Vagina (tissue), 2 donors: Measurements from ENCODE around the gene PASK.

ENCODE experiments used
- POLR2A ChIP-seq, 2 donors: fragments of 450-650 bp; IDR thresholded peaks; one replicate each; pipeline ENCODE4 v1.6.1; 2017; ENCODE audit warnings: antibody characterized with exemption in 2 of 2, mild to moderate bottlenecking in 2 of 2, moderate library complexity in 2 of 2
- POLR2AphosphoS5 ChIP-seq, 2 donors: sonication (generic); formaldehyde crosslinking; IDR thresholded peaks; one replicate each; pipeline ENCODE4 v1.9.0; 2017; ENCODE audit warnings: antibody characterized with exemption in 2 of 2, mild to moderate bottlenecking in 2 of 2, low read depth in 1 of 2; ENCODE audit not compliant: insufficient read depth in 1 of 2
- TF ChIP-seq, protein P1 (sequence below), 3 experiments: fragments of 450-650 bp in 2 of 3; fragments of 200-600 bp in 1 of 3; sonication (generic) in 1 of 3; IDR thresholded peaks; one replicate each; pipeline ENCODE4 v1.5.1; 2017 to 2019; ENCODE audit warnings: antibody characterized with exemption in 3 of 3, mild to moderate bottlenecking in 2 of 3, moderate library complexity in 2 of 3

DNA sequence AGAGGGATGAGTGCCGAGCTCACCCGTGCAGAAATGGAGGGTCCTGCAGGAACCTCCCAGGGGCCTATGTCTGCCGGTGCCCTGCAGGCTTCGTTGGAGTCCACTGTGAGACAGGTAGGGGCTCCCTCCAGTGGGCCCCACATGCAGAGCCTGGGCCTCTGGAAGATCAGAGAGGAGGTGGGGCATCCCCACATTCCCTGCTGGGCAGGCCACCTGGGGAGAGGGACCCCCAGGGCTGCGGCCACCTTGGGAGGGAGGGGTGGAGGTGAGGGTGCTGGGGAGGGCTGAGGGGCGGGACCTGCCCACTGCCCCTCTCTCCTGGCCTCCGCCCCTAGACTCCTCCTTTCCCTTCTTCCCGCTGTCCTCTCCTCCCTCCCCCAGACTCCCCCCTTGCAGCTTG is 85.7 kb downstream of the PASK start:
- TF ChIP-seq POLR2A (IDR thresholded peaks at IDR 0.05) (no peak), POLR2AphosphoS5 (IDR thresholded peaks at IDR 0.05; ENCODE audit: insufficient read depth in 1 of 2, low read depth in 1 of 2) (no peak)
- TF ChIP-seq, protein P1, sequence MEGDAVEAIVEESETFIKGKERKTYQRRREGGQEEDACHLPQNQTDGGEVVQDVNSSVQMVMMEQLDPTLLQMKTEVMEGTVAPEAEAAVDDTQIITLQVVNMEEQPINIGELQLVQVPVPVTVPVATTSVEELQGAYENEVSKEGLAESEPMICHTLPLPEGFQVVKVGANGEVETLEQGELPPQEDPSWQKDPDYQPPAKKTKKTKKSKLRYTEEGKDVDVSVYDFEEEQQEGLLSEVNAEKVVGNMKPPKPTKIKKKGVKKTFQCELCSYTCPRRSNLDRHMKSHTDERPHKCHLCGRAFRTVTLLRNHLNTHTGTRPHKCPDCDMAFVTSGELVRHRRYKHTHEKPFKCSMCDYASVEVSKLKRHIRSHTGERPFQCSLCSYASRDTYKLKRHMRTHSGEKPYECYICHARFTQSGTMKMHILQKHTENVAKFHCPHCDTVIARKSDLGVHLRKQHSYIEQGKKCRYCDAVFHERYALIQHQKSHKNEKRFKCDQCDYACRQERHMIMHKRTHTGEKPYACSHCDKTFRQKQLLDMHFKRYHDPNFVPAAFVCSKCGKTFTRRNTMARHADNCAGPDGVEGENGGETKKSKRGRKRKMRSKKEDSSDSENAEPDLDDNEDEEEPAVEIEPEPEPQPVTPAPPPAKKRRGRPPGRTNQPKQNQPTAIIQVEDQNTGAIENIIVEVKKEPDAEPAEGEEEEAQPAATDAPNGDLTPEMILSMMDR (IDR thresholded peaks at IDR 0.05): no peak
